A549 (cell line): ENCODE results near the gene CDK16. TPM values are rescaled to one million over a fixed set of nuclear protein-coding genes. Genes with fewer than 3 reads are reported as not detected.

Experiments
- ATAC-seq, 2 experiments: fragments of 200-7000 bp in 1 of 2; fragments of >200 bp in 1 of 2; cut with Nextera tagmentation in 1 of 2; cut with Tn5 transposase in 1 of 2; 3 replicates each; pipeline versions ENCODE4 v1.8.0 to v1.9.1; 2018 to 2020; ENCODE audit warnings: mild to moderate bottlenecking in 1 of 2, moderate library complexity in 1 of 2
- CTCF ChIA-PET: fragments of 300-600 bp; sonication (Branson Sonifier 250); formaldehyde crosslinking; extraction: SDS; loops from one replicate; lab custom pipeline; 2021; ENCODE audit warnings: antibody characterized with exemption, inconsistent platforms; lab: Yijun Ruan, JAX
- POLR2A ChIA-PET: fragments of 350-600 bp; formaldehyde crosslinking; extraction: SDS; loops from one replicate; lab custom pipeline; 2021; ENCODE audit warnings: antibody characterized with exemption, inconsistent platforms; lab: Yijun Ruan, JAX
- DNase-seq, 2 experiments: peaks; one replicate each; pipeline versions ENCODE4 v3.0.0 to v3.0.0-alpha.2; 2011 to 2016; ENCODE audit warnings: low read depth in 1 of 2, low spot score in 1 of 2
- FAIRE-seq: peaks from 2 replicates; lab custom pipeline; 2011; peaks lifted over from hg19 to GRCh38; lab: Jason Lieb, UNC
- H3K27ac ChIP-seq, 2 experiments: fragments of >200 bp; sonication (Bioruptor Twin); formaldehyde crosslinking; 3 replicates each; pipeline ENCODE4 v1.5.1; 2016 to 2017
- H3K4me1 ChIP-seq: fragments of >200 bp; sonication (Bioruptor Twin); formaldehyde crosslinking; 3 replicates; pipeline ENCODE4 v1.6.1; 2016
- H3K4me2 ChIP-seq: fragments of >200 bp; sonication (Bioruptor Twin); formaldehyde crosslinking; 3 replicates; pipeline ENCODE4 v1.6.1; 2016
- H3K4me3 ChIP-seq: fragments of >200 bp; sonication (Bioruptor Twin); formaldehyde crosslinking; 3 replicates; pipeline ENCODE4 v1.5.1; 2016
- H3K9me3 ChIP-seq: fragments of >200 bp; sonication (Bioruptor Twin); formaldehyde crosslinking; 3 replicates; pipeline ENCODE4 v1.6.1; 2016
- CEBPB ChIP-seq, 2 experiments: fragments of >200 bp in 1 of 2; sonication (Bioruptor Twin) in 1 of 2; formaldehyde crosslinking in 1 of 2; IDR thresholded peaks; 2 replicates each; pipeline ENCODE4 v1.6.1; 2012 to 2016
- ESRRA ChIP-seq: fragments of 150-350 bp; IDR thresholded peaks from 2 replicates; pipeline ENCODE4 v1.6.1; 2014; ENCODE audit warnings: mild to moderate bottlenecking, low read length, borderline replicate concordance
- FOSB ChIP-seq: fragments of 250-450 bp; sonication (Bioruptor Pico); IDR thresholded peaks from 2 replicates; pipeline ENCODE4 v1.5.0; 2020; ENCODE audit warnings: mild to moderate bottlenecking, moderate library complexity
- FOSL2 ChIP-seq, 2 experiments: fragments of 450-650 bp in 1 of 2; fragments of >200 bp in 1 of 2; sonication (Bioruptor Twin) in 1 of 2; formaldehyde crosslinking; IDR thresholded peaks; 2 replicates each; pipeline versions ENCODE4 v1.5.0 to v1.6.1; 2016 to 2020; ENCODE audit warnings: mild to moderate bottlenecking in 1 of 2, moderate library complexity in 1 of 2
- HEYL ChIP-seq: fragments of 250-450 bp; sonication (Bioruptor Pico); IDR thresholded peaks from 2 replicates; pipeline ENCODE4 v1.8.0; 2021; ENCODE audit warnings: mild to moderate bottlenecking, moderate library complexity
- HOXB5 ChIP-seq: fragments of 250-450 bp; sonication (Bioruptor Pico); IDR thresholded peaks from 2 replicates; pipeline ENCODE4 v1.5.0; 2020; ENCODE audit warnings: mild to moderate bottlenecking, moderate library complexity
- MAFK ChIP-seq: fragments of 450-650 bp; IDR thresholded peaks from 2 replicates; pipeline ENCODE4 v1.6.1; 2014; ENCODE audit not compliant: partially characterized antibody
- NPAS2 ChIP-seq: fragments of 250-450 bp; sonication (Bioruptor Pico); IDR thresholded peaks from 2 replicates; pipeline ENCODE4 v1.8.0; 2022; ENCODE audit warnings: mild to moderate bottlenecking, moderate library complexity, borderline replicate concordance
- PHF8 ChIP-seq: fragments of 200-600 bp; sonication (generic); IDR thresholded peaks from 2 replicates; pipeline ENCODE4 v1.6.1; 2016; ENCODE audit warnings: low read depth, mild to moderate bottlenecking, antibody characterized with exemption, moderate library complexity, borderline replicate concordance
- POLR2A ChIP-seq: IDR thresholded peaks from 2 replicates; pipeline ENCODE4 v1.6.1; 2012; ENCODE audit warnings: mild to moderate bottlenecking, low read length
- RAD21 ChIP-seq, 2 experiments: fragments of >200 bp in 1 of 2; sonication (Bioruptor Twin) in 1 of 2; formaldehyde crosslinking in 1 of 2; IDR thresholded peaks in 1 of 2; conservative IDR thresholded peaks in 1 of 2; 2 replicates in 1 of 2; 3 replicates in 1 of 2; pipeline ENCODE4 v1.6.1; 2012 to 2018; ENCODE audit warnings: inconsistent platforms in 1 of 2
- RARB ChIP-seq: fragments of 250-450 bp; sonication (Bioruptor Pico); IDR thresholded peaks from 2 replicates; pipeline ENCODE4 v1.8.0; 2021; ENCODE audit warnings: mild to moderate bottlenecking, moderate library complexity
- RCOR1 ChIP-seq: fragments of 150-350 bp; IDR thresholded peaks from 2 replicates; pipeline ENCODE4 v1.6.1; 2014; ENCODE audit warnings: antibody characterized with exemption, low read length, low read depth
- RNF2 ChIP-seq: fragments of 200-600 bp; sonication (generic); IDR thresholded peaks from 2 replicates; pipeline ENCODE4 v1.6.1; 2016; ENCODE audit warnings: low read depth, mild to moderate bottlenecking, antibody characterized with exemption, moderate library complexity, borderline replicate concordance
- SMC3 ChIP-seq: fragments of >200 bp; sonication (Bioruptor Twin); formaldehyde crosslinking; IDR thresholded peaks from 3 replicates; pipeline ENCODE4 v1.6.1; 2018; ENCODE audit warnings: inconsistent platforms
- SREBF2 ChIP-seq: fragments of 450-650 bp; IDR thresholded peaks from 2 replicates; pipeline ENCODE4 v1.6.1; 2014; ENCODE audit warnings: mild to moderate bottlenecking, moderate library complexity
- TP53 ChIP-seq: fragments of 250-450 bp; sonication (Bioruptor Pico); IDR thresholded peaks from 2 replicates; pipeline ENCODE4 v1.5.0; 2021; ENCODE audit warnings: mild to moderate bottlenecking, moderate library complexity
- WGBS: methylation state at CpG from one replicate; pipeline ENCODE4 v1.1.6; 2017; ENCODE audit errors: missing lambda C conversion rate; 5-methylcytosine and 5-hydroxymethylcytosine counted together
- polyA plus RNA-seq, 4 experiments: library from polyadenylated mRNA; depleted of rRNA in 3 of 4; stranded (reverse); fragments of >200 nt; fragmentation: RNase III in 1 of 4; extraction: RNeasy Plus Mini Kit Qiagen cat#74134 plus additional on column Dnase treatment in 1 of 4; gene quantifications; 2 replicates in 3 of 4; 3 replicates in 1 of 4; pipeline ENCODE4 v1.2.3, GENCODE V29; 2011 to 2017
- TF ChIP-seq, protein P1 (sequence below): fragments of 450-650 bp; IDR thresholded peaks from 2 replicates; pipeline ENCODE4 v1.6.1; 2014; ENCODE audit warnings: antibody characterized with exemption
- TF ChIP-seq, protein P2 (sequence below): fragments of >200 bp; sonication (Bioruptor Twin); formaldehyde crosslinking; IDR thresholded peaks from 3 replicates; pipeline ENCODE4 v1.6.1; 2016
- TF ChIP-seq, protein P3 (sequence below): fragments of 250-450 bp; sonication (Bioruptor Pico); IDR thresholded peaks from 2 replicates; pipeline ENCODE4 v1.5.0; 2021; ENCODE audit warnings: mild to moderate bottlenecking, moderate library complexity, borderline replicate concordance

The CDK16 gene
- polyA plus RNA-seq, 2 of the 4 experiments (the other 2 are of a cell fraction), result 105 to 111 TPM

DNA sequence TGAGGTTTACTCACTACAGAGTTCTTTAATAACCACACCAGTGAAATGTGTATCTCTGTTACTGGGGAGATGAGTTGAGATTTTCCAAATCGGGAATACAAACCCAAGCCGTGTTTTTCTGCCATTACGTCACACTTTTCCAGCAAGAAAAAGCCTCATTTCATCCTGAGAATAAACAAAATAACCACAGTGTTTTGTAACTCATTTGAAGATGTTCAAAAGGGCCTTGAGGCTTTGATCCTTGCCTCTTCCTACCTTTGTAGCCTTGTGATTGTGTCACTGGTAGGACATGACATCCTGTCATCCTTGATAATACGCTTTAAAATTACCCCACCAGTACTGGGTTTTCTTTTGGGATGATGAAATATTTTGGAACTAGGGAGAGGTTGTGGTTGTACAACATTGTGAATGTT, 17.2 kb downstream of the CDK16 start:
- Histone ChIP-seq H3K4me3 (no peak overlapping the region), H3K4me2 (peak overlapping the region; percentile 94; the same call in 1 of the 3 replicates), H3K9me3 (no peaks in the 10 kb centered on the region), H3K27ac (no peak overlapping the region), H3K4me1 (peaks cover 22% of the 10 kb centered on the region)
- TF ChIP-seq SREBF2, result no peak
- no peak for TF ChIP-seq HEYL (CRISPR knock-in tag)
- no peak for TF ChIP-seq POLR2A
- TF ChIP-seq RAD21 (conservative IDR thresholded peaks at IDR 0.05 in 1 of 2, IDR thresholded peaks at IDR 0.05 in 1 of 2), result no peak
- TF ChIP-seq ESRRA, result no peak
- no peak for TF ChIP-seq RARB (CRISPR knock-in tag)
- no peak for TF ChIP-seq CEBPB (IDR thresholded peaks at IDR 0.05)
- FAIRE-seq, result no peak
- DNase-seq, result no peak
- no peak for ATAC-seq
- POLR2A ChIA-PET, result no interaction called here
- CTCF ChIA-PET, result interaction anchor here (1.0 kb wide), 1 partner anchor 288 kb away, joined by 4 read pairs; no protein-coding TSS in a partner anchor
- WGBS, result 88% methylated on average over 4 of the region's 4 CpGs

DNA sequence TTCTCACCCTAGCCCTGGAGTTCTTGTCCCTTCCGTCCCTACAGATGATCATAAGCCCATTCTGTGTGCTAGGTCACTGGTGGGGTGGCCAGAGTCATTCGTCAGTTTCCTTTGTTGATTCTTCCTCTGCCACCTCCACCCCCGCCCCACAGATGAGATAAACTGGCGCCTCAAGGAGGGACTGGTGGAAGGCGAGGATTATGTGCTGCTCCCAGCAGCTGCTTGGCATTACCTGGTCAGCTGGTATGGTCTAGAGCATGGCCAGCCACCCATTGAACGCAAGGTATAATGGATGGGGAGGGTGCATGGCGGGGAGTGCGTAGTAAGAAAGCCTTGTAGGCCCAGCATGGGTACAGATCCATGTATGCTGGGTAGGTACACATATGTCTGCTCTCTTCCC, 20.7 kb downstream of the CDK16 start:
- no peak for FAIRE-seq
- Histone ChIP-seq H3K4me1 (peaks cover 15% of the 10 kb centered on the region), H3K9me3 (no peaks in the 10 kb centered on the region), H3K27ac (no peak overlapping the region), H3K4me3 (no peak overlapping the region), H3K4me2 (no peak overlapping the region)
- DNase-seq, result no peak
- ChIA-PET CTCF (no interaction called here), POLR2A (no interaction called here)
- TF ChIP-seq CEBPB (IDR thresholded peaks at IDR 0.05) (no peak), HOXB5 (no peak), RCOR1 (no peak), PHF8 (no peak), NPAS2 (no peak), MAFK (no peak), SREBF2 (no peak), FOSL2 (IDR thresholded peaks at IDR 0.05) (no peak), FOSL2 (CRISPR knock-in tag; IDR thresholded peaks at IDR 0.05) (no peak), FOSB (no peak), HEYL (CRISPR knock-in tag) (no peak), TP53 (CRISPR knock-in tag) (no peak), SMC3 (no peak), RNF2 (no peak)
- TF ChIP-seq, protein P1, sequence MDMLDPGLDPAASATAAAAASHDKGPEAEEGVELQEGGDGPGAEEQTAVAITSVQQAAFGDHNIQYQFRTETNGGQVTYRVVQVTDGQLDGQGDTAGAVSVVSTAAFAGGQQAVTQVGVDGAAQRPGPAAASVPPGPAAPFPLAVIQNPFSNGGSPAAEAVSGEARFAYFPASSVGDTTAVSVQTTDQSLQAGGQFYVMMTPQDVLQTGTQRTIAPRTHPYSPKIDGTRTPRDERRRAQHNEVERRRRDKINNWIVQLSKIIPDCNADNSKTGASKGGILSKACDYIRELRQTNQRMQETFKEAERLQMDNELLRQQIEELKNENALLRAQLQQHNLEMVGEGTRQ, result no peak
- TF ChIP-seq, protein P2, sequence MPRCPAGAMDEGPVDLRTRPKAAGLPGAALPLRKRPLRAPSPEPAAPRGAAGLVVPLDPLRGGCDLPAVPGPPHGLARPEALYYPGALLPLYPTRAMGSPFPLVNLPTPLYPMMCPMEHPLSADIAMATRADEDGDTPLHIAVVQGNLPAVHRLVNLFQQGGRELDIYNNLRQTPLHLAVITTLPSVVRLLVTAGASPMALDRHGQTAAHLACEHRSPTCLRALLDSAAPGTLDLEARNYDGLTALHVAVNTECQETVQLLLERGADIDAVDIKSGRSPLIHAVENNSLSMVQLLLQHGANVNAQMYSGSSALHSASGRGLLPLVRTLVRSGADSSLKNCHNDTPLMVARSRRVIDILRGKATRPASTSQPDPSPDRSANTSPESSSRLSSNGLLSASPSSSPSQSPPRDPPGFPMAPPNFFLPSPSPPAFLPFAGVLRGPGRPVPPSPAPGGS, result no peak
- TF ChIP-seq, protein P3, sequence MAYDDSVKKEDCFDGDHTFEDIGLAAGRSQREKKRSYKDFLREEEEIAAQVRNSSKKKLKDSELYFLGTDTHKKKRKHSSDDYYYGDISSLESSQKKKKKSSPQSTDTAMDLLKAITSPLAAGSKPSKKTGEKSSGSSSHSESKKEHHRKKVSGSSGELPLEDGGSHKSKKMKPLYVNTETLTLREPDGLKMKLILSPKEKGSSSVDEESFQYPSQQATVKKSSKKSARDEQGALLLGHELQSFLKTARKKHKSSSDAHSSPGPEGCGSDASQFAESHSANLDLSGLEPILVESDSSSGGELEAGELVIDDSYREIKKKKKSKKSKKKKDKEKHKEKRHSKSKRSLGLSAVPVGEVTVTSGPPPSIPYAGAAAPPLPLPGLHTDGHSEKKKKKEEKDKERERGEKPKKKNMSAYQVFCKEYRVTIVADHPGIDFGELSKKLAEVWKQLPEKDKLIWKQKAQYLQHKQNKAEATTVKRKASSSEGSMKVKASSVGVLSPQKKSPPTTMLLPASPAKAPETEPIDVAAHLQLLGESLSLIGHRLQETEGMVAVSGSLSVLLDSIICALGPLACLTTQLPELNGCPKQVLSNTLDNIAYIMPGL (CRISPR knock-in tag), result no peak
- 90% methylated on average over 8 of the region's 8 CpGs for WGBS
- ATAC-seq, result peak in 1 of 2 experiments; percentile 27; a peak in 3 of 6 replicates
